GM18505 (cell line): ENCODE results near the gene EXOC2.

Experiments used
- ATAC-seq: cut with Tn5 transposase; IDR thresholded peaks from one replicate; pipeline ENCODE4 v1.9.1; 2021; ENCODE audit not compliant: unreplicated experiment
- POLR2A ChIP-seq: IDR thresholded peaks from 4 replicates; pipeline ENCODE4 v1.6.1; 2011; ENCODE audit warnings: borderline replicate concordance; ENCODE audit not compliant: insufficient read depth, insufficient read length; ENCODE audit errors: extremely low read depth

EXOC2 gene

GRCh38 chr6:436308-437036 is 256.5 kb downstream of the EXOC2 start:
- TF ChIP-seq POLR2A = no peak
- ATAC-seq = no peak

GRCh38 chr6:435441-436307 is 257.3 kb downstream of the EXOC2 start:
- ATAC-seq = no peak
- TF ChIP-seq POLR2A = no peak
